GM19239 (cell line): ENCODE results near the gene ZFAND6.

Source experiments
- DNase-seq: peaks from one replicate; pipeline ENCODE4 v3.0.0; 2011; ENCODE audit warnings: low spot score; ENCODE audit not compliant: insufficient read length
- FAIRE-seq: peaks from 2 replicates; lab custom pipeline; 2011; peaks lifted over from hg19 to GRCh38; lab: Jason Lieb, UNC

ZFAND6 gene

GRCh38 chr15:80183306-80183705 lies 123.8 kb downstream of the ZFAND6 start:
- FAIRE-seq (no peak), DNase-seq (no peak)

DNA sequence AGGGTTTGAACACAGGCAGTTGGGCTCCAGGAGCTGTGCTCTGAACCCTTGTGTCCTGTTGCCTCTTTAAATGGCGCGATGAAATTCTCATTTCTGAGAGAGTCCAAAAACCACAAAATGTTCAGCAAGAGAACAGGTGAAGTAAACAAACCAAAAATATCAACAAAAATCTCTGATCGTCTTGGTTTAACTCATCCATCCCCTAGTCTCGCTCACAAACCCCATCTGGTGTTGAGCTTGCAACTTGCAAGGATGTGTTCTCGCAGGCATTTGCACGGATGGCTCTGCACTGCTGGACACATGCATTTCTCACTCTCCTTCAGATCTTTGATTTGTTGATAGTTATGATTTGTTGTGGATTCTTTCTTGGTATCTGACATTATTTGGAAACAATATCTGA lies 124.4 kb downstream of the ZFAND6 start:
- FAIRE-seq (no peak), DNase-seq (no peak)

GRCh38 chr15:80184554-80184953 lies 125.1 kb downstream of the ZFAND6 start:
- FAIRE-seq = no peak
- DNase-seq = no peak

DNA sequence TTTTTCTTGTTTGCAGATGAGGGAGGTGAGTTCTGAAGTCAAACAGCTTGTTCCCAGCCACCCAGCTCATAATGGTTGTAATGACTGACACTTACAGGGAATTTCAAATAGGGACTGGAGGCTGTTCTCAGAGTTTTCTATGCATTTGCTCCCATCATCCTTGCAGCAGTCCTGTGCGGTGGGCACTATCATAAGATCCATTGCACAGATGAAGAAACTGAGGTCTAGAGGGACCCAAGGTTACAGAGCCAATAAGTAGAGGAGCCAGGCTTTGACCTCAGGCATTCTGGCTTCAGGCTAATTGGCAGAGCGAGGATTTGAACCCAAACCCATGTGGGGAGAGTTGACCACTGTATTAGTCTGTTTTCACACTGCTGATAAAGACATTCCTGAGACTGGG lies 125.7 kb downstream of the ZFAND6 start:
- no peak for DNase-seq
- FAIRE-seq = no peak

DNA sequence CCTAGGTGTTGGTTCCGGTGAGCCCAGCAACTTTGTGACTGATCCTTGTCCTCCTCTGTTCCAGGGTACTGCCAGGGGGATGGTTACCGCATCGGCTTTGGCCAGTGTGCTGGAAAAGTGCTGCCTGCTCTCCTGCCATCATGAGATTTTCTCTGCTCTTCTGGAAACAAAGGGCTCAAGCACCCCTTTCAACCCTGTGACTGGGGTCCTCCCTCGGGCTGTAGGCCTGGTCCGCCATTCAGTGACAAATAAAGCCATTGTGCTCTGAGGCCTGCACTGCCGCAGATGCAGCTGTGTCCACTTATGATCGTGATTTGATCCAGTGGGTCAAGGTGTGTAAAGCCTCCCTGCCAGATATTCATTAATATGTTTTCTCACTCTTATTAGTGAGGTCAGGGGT lies 126.6 kb downstream of the ZFAND6 start:
- DNase-seq (no peak), FAIRE-seq (no peak)

DNA sequence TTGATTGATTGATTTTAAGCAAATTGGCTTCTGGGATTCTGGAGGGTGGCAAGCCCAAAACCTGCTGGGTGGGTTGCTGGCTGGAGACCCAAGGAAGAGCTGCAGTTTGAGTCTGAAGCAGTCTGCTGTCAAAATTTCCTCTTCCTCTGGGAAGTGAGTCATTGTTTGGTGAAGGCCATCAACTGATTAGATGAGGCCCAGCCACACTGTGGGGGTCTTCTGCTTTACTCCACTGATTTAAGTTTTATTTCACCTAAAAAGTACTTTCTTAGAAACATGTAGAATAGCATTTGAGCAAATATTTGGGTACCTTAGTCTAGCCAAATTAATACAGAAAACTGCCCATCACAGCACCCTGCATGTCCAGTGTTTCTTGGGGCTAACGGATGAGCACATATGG lies 127.1 kb downstream of the ZFAND6 start:
- DNase-seq = no peak
- no peak for FAIRE-seq
